Spleen (tissue), 11 donors: Measurements from ENCODE around the gene CACNA2D1. TPM values are rescaled to one million over a fixed set of nuclear protein-coding genes. Genes with fewer than 3 reads are reported as not detected.

Experiments
- DNase-seq: peaks from one replicate; pipeline ENCODE4 v3.0.0-alpha.2; 2020
- H3K27ac ChIP-seq, 8 donors: fragments of 200-600 bp; sonication (generic) in 7 of 8; 1 replicate in 4 of 8; 2 replicates in 4 of 8; pipeline versions ENCODE4 v1.5.0 to v1.8.0; 2016 to 2021; ENCODE audit warnings: inconsistent platforms in 4 of 8, mild to moderate bottlenecking in 4 of 8, moderate library complexity in 1 of 8
- H3K27me3 ChIP-seq, 7 donors: fragments of 200-600 bp; sonication (generic) in 6 of 7; replicated peaks in 1 of 7; 1 replicate in 4 of 7; 2 replicates in 3 of 7; pipeline versions ENCODE4 v1.5.0 to v1.8.0; 2016 to 2021; ENCODE audit warnings: inconsistent platforms in 3 of 7, mild to moderate bottlenecking in 1 of 7
- H3K36me3 ChIP-seq, 6 donors: fragments of 200-600 bp; sonication (generic) in 5 of 6; 1 replicate in 4 of 6; 2 replicates in 2 of 6; pipeline versions ENCODE4 v1.5.0 to v1.8.0; 2016 to 2021; ENCODE audit warnings: inconsistent platforms in 2 of 6
- H3K4me1 ChIP-seq, 6 donors: fragments of 200-600 bp; sonication (generic) in 5 of 6; 1 replicate in 3 of 6; 2 replicates in 3 of 6; pipeline versions ENCODE4 v1.5.0 to v1.8.0; 2016 to 2021; ENCODE audit warnings: inconsistent platforms in 3 of 6
- H3K4me3 ChIP-seq, 8 donors: fragments of 200-600 bp; sonication (generic) in 7 of 8; 1 replicate in 4 of 8; 2 replicates in 4 of 8; pipeline versions ENCODE4 v1.5.0 to v1.8.0; 2016 to 2021; ENCODE audit warnings: inconsistent platforms in 4 of 8, mild to moderate bottlenecking in 4 of 8, moderate library complexity in 2 of 8
- H3K9me3 ChIP-seq, 8 donors: fragments of 200-600 bp; sonication (generic) in 7 of 8; 1 replicate in 4 of 8; 2 replicates in 4 of 8; pipeline versions ENCODE4 v1.5.0 to v1.8.0; 2016 to 2021; ENCODE audit warnings: inconsistent platforms in 4 of 8
- POLR2A ChIP-seq, 3 donors: fragments of 450-650 bp; IDR thresholded peaks; one replicate each; pipeline ENCODE4 v1.5.1; 2017; ENCODE audit warnings: antibody characterized with exemption in 3 of 3, mild to moderate bottlenecking in 1 of 3
- POLR2AphosphoS5 ChIP-seq, 3 donors: sonication (generic); formaldehyde crosslinking; IDR thresholded peaks; one replicate each; pipeline ENCODE4 v1.5.1; 2017; ENCODE audit warnings: antibody characterized with exemption in 3 of 3
- WGBS, 5 donors: extraction: QIAGEN DNeasy Blood & Tissue Kit in 3 of 5; methylation state at CpG; one replicate each; pipeline versions ENCODE4 v1.1.5 to v1.1.7; 2013 to 2018; 5-methylcytosine and 5-hydroxymethylcytosine counted together
- intact Hi-C: fragments of 100-400 bp; cut with DNase I; formaldehyde crosslinking; loops from one replicate; pipeline ENCODE4 v1.15.0; 2023; ENCODE audit warnings: low total_unique reads
- polyA plus RNA-seq, 3 donors: library from polyadenylated mRNA; stranded (reverse); fragments of 200-250 nt; gene quantifications; one replicate each; pipeline ENCODE4 v1.2.1, GENCODE V29; 2013
- total RNA-seq, 7 donors: library from RNA; depleted of rRNA in 3 of 7; stranded (reverse); fragments of >200 nt in 3 of 7; fragmentation: NEBNext Ultra II Directional in 4 of 7; extraction: Animal tissue kit (Norgen Biotek cat#: 25700) in 4 of 7; gene quantifications; one replicate each; pipeline versions ENCODE4 v1.1.0 to v1.2.1, GENCODE V29; 2016 to 2021
- TF ChIP-seq, protein P1 (sequence below), 11 experiments: fragments of 200-600 bp in 7 of 11; fragments of 450-650 bp in 4 of 11; sonication (generic) in 4 of 11; IDR thresholded peaks in 8 of 11; conservative IDR thresholded peaks in 3 of 11; 1 replicate in 7 of 11; 2 replicates in 4 of 11; pipeline versions ENCODE4 v1.4.0 to v1.8.0; 2016 to 2021; ENCODE audit warnings: antibody characterized with exemption in 11 of 11, inconsistent platforms in 4 of 11, mild to moderate bottlenecking in 1 of 11
- donor health status: healthy with polysubstance abuse.
- donor health status: DM: no; HTN: no; CAD: no; lungs with moderate emphysema.
- donor health status: DM: no; HTN: no; CAD: no.
- donor health status: Bipolar disorder and iron deficiency.
- donor health status: healthy.
- donor health status: DM: no; HTN: no; CAD: no.
- donor health status: DM: yes; HTN: yes; CAD: no.

The CACNA2D1 gene
- total and polyA plus RNA-seq, 10 donors: 1.7 to 24.0 (median 15.2) TPM

DNA sequence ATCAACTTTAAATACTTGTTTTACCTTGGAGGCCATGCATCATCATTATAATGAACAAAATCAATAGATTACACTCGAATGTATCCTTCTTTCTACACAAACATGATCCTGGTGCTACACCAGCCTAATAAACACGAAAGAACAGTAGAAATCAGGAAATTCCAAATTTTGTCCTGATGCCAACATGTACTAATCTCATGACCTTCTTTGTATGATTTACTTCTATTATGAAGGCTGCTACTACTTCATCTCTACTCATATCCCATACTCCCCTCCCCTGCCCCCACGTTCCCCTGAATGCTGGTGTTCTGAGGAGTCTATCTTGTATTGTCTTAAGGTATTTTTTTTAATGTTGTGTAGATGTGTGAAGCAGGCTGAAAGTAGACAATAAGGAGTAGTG, 315.0 kb downstream of the CACNA2D1 start:
- WGBS, 5 donors: 53 to 63% (median 59%) methylated on average over 3 of the region's 3 CpGs
- H3K9me3 ChIP-seq: peaks cover 0 to 16% (median 10%) of the 10 kb centered on the region in 8 donors
- H3K27ac ChIP-seq: no peak overlapping the region
- no peaks in the 10 kb centered on the region for H3K36me3 ChIP-seq
- H3K4me1 ChIP-seq: no peaks in the 10 kb centered on the region
- DNase-seq: no peak
- H3K4me3 ChIP-seq: no peak overlapping the region
- no peaks in the 10 kb centered on the region for H3K27me3 ChIP-seq
- no peak for TF ChIP-seq POLR2A (IDR thresholded peaks at IDR 0.05)
- TF ChIP-seq POLR2AphosphoS5 (IDR thresholded peaks at IDR 0.05): no peak
- TF ChIP-seq, protein P1, sequence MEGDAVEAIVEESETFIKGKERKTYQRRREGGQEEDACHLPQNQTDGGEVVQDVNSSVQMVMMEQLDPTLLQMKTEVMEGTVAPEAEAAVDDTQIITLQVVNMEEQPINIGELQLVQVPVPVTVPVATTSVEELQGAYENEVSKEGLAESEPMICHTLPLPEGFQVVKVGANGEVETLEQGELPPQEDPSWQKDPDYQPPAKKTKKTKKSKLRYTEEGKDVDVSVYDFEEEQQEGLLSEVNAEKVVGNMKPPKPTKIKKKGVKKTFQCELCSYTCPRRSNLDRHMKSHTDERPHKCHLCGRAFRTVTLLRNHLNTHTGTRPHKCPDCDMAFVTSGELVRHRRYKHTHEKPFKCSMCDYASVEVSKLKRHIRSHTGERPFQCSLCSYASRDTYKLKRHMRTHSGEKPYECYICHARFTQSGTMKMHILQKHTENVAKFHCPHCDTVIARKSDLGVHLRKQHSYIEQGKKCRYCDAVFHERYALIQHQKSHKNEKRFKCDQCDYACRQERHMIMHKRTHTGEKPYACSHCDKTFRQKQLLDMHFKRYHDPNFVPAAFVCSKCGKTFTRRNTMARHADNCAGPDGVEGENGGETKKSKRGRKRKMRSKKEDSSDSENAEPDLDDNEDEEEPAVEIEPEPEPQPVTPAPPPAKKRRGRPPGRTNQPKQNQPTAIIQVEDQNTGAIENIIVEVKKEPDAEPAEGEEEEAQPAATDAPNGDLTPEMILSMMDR (IDR thresholded peaks at IDR 0.05 in 8 of 11, conservative IDR thresholded peaks at IDR 0.05 in 3 of 11): no peak
- intact Hi-C loops: no loop called here

DNA sequence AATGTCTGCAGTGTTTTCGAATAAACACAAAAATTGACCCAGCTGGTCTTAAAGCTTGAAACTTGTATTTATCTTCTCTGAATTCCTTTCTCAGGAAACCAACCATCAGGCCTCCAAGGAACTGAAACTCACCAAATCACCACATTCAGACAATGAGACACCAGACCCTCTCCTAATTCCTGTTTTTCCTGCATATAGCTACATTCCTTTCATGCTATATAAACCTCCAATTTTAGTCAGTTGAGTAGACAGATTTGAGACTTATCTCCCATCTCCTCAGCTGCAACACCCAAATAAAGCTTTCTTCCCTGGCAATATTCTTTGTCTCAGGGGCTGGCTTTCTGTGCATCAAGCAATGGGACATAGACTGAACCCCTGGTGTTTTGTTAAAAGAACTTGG, 317.0 kb downstream of the CACNA2D1 start:
- no peak for DNase-seq

DNA sequence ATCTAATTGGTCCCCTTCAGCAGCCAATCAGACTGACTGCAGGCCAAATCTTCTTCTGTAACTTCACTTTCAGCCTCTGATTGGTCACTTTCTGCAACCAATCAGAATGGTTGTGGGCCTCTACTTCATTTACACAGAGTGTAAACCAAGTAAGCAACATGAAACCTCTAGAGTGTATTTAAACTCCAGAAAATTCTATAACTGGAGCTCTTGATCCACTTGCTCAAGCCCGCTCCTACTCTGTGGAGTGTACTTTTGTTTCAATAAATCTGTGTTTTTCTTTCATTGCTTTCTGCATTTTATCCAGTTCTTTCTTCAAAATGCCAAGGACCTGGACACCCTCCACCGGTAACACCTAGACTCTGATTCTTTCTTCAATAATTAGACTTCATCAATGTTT, 319.1 kb downstream of the CACNA2D1 start:
- Histone ChIP-seq H3K9me3 (peaks cover 0 to 16% (median 10%) of the 10 kb centered on the region in 8 donors), H3K27me3 (no peaks in the 10 kb centered on the region), H3K4me1 (no peaks in the 10 kb centered on the region), H3K27ac (no peak overlapping the region), H3K4me3 (no peak overlapping the region), H3K36me3 (no peaks in the 10 kb centered on the region)
- DNase-seq: no peak
- intact Hi-C loops: no loop called here
- no peak for TF ChIP-seq POLR2AphosphoS5 (IDR thresholded peaks at IDR 0.05)
- TF ChIP-seq, protein P1 (IDR thresholded peaks at IDR 0.05 in 8 of 11, conservative IDR thresholded peaks at IDR 0.05 in 3 of 11): no peak
- TF ChIP-seq POLR2A (IDR thresholded peaks at IDR 0.05): no peak
- WGBS, 5 donors: 72 to 98% (median 74%) methylated on average over 2 of the region's 2 CpGs

More for the DNA sequence above, 317.0 kb downstream of the CACNA2D1 start:
- no peak overlapping the region for H3K27ac ChIP-seq
- TF ChIP-seq POLR2A (IDR thresholded peaks at IDR 0.05) (no peak), POLR2AphosphoS5 (IDR thresholded peaks at IDR 0.05) (no peak)
- TF ChIP-seq, protein P1 (IDR thresholded peaks at IDR 0.05 in 8 of 11, conservative IDR thresholded peaks at IDR 0.05 in 3 of 11): no peak
- WGBS, 5 donors: 77 to 89% (median 83%) methylated on average over 1 of the region's 1 CpG
- peaks cover 0 to 16% (median 10%) of the 10 kb centered on the region in 8 donors for H3K9me3 ChIP-seq
- no peaks in the 10 kb centered on the region for H3K4me1 ChIP-seq
- no peaks in the 10 kb centered on the region for H3K36me3 ChIP-seq
- intact Hi-C loops: no loop called here
- no peak overlapping the region for H3K4me3 ChIP-seq
- H3K27me3 ChIP-seq: no peaks in the 10 kb centered on the region

DNA sequence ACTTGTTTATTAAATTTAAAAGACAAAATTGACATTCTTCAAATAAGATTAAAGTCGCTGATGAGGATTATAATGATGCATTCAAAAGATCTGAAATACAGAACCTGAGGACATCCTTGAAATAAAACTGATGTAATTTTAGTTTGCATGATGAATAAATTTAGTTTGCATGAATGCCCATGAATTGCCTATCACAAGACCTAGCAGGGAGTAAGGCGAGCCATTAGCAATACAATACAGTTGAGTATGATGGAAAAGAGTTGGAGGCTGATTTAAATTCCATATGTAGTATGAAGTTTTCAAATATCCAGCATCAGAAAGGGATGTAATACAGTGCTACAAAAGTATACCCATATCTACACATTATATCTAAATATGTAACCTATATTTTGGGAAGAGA, 321.3 kb downstream of the CACNA2D1 start:
- 79 to 93% (median 84%) methylated on average over 2 of the region's 2 CpGs for WGBS, 5 donors
- Histone ChIP-seq H3K27ac (no peak overlapping the region), H3K36me3 (no peaks in the 10 kb centered on the region), H3K4me3 (no peak overlapping the region), H3K27me3 (no peaks in the 10 kb centered on the region), H3K9me3 (peaks cover 0 to 16% (median 10%) of the 10 kb centered on the region in 8 donors), H3K4me1 (no peaks in the 10 kb centered on the region)
- intact Hi-C loops: no loop called here
- DNase-seq: no peak
- no peak for TF ChIP-seq POLR2A (IDR thresholded peaks at IDR 0.05)
- TF ChIP-seq, protein P1 (IDR thresholded peaks at IDR 0.05 in 8 of 11, conservative IDR thresholded peaks at IDR 0.05 in 3 of 11): no peak
- no peak for TF ChIP-seq POLR2AphosphoS5 (IDR thresholded peaks at IDR 0.05)
